Measurements from ENCODE around the gene BBS4. TPM values are rescaled to one million over a fixed set of nuclear protein-coding genes. Genes with fewer than 3 reads are reported as not detected.

The BBS4 gene
- total RNA-seq, 1 donor from 2014 or later, result 17.0 TPM

GRCh38 chr15:72785432-72785831, 99.4 kb downstream of the BBS4 start:
- no peak overlapping the region for H3K4me3 Mint-ChIP-seq (ENCODE audit: unreplicated experiment)
- H3K27me3 Mint-ChIP-seq (ENCODE audit: unreplicated experiment), result peaks cover 6% of the 10 kb centered on the region
- DNase-seq (ENCODE audit: low spot score), result no peak
- peaks cover 19% of the 10 kb centered on the region for H3K4me1 Mint-ChIP-seq (ENCODE audit: unreplicated experiment)
- no peak for TF ChIP-seq CTCF (IDR thresholded peaks at IDR 0.05; ENCODE audit: unreplicated experiment)
- H3K36me3 Mint-ChIP-seq (ENCODE audit: low read depth, unreplicated experiment), result peaks cover 10% of the 10 kb centered on the region
- H3K9me3 Mint-ChIP-seq (ENCODE audit: unreplicated experiment), result no peaks in the 10 kb centered on the region
- H3K27ac Mint-ChIP-seq (ENCODE audit: unreplicated experiment), result no peak overlapping the region

- H3K27ac Mint-ChIP-seq (ENCODE audit: unreplicated experiment), result no peak overlapping the region
- TF ChIP-seq CTCF (IDR thresholded peaks at IDR 0.05; ENCODE audit: unreplicated experiment), result no peak
- peaks cover 6% of the 10 kb centered on the region for H3K27me3 Mint-ChIP-seq (ENCODE audit: unreplicated experiment)
- peaks cover 19% of the 10 kb centered on the region for H3K4me1 Mint-ChIP-seq (ENCODE audit: unreplicated experiment)
- no peak for DNase-seq (ENCODE audit: low spot score)
- no peaks in the 10 kb centered on the region for H3K9me3 Mint-ChIP-seq (ENCODE audit: unreplicated experiment)
- H3K36me3 Mint-ChIP-seq (ENCODE audit: low read depth, unreplicated experiment), result peaks cover 10% of the 10 kb centered on the region
- H3K4me3 Mint-ChIP-seq (ENCODE audit: unreplicated experiment), result no peak overlapping the region
Observed at GRCh38 chr15:72785841-72786240, 99.8 kb downstream of the BBS4 start.

- H3K4me1 Mint-ChIP-seq (ENCODE audit: unreplicated experiment), result peaks cover 19% of the 10 kb centered on the region
- DNase-seq (ENCODE audit: low spot score), result no peak
- H3K4me3 Mint-ChIP-seq (ENCODE audit: unreplicated experiment), result no peak overlapping the region
- peaks cover 8% of the 10 kb centered on the region for H3K36me3 Mint-ChIP-seq (ENCODE audit: low read depth, unreplicated experiment)
- no peak overlapping the region for H3K27ac Mint-ChIP-seq (ENCODE audit: unreplicated experiment)
- TF ChIP-seq CTCF (IDR thresholded peaks at IDR 0.05; ENCODE audit: unreplicated experiment), result no peak
- H3K9me3 Mint-ChIP-seq (ENCODE audit: unreplicated experiment), result no peaks in the 10 kb centered on the region
- H3K27me3 Mint-ChIP-seq (ENCODE audit: unreplicated experiment), result peaks cover 5% of the 10 kb centered on the region
Observed at GRCh38 chr15:72786242-72786641, 100.2 kb downstream of the BBS4 start.

- DNase-seq (ENCODE audit: low spot score), result no peak
- no peak for TF ChIP-seq CTCF (IDR thresholded peaks at IDR 0.05; ENCODE audit: unreplicated experiment)
- H3K4me1 Mint-ChIP-seq (ENCODE audit: unreplicated experiment), result peaks cover 17% of the 10 kb centered on the region
- H3K9me3 Mint-ChIP-seq (ENCODE audit: unreplicated experiment), result no peaks in the 10 kb centered on the region
- peaks cover 6% of the 10 kb centered on the region for H3K36me3 Mint-ChIP-seq (ENCODE audit: low read depth, unreplicated experiment)
- H3K27me3 Mint-ChIP-seq (ENCODE audit: unreplicated experiment), result peaks cover 5% of the 10 kb centered on the region
- no peak overlapping the region for H3K27ac Mint-ChIP-seq (ENCODE audit: unreplicated experiment)
- H3K4me3 Mint-ChIP-seq (ENCODE audit: unreplicated experiment), result no peak overlapping the region
Observed at GRCh38 chr15:72786676-72787345, 100.8 kb downstream of the BBS4 start.

GRCh38 chr15:72787526-72787925, 101.5 kb downstream of the BBS4 start:
- no peak overlapping the region for H3K27ac Mint-ChIP-seq (ENCODE audit: unreplicated experiment)
- TF ChIP-seq CTCF (IDR thresholded peaks at IDR 0.05; ENCODE audit: unreplicated experiment), result no peak
- H3K4me1 Mint-ChIP-seq (ENCODE audit: unreplicated experiment), result peaks cover 13% of the 10 kb centered on the region
- no peaks in the 10 kb centered on the region for H3K9me3 Mint-ChIP-seq (ENCODE audit: unreplicated experiment)
- peaks cover 5% of the 10 kb centered on the region for H3K27me3 Mint-ChIP-seq (ENCODE audit: unreplicated experiment)
- H3K4me3 Mint-ChIP-seq (ENCODE audit: unreplicated experiment), result no peak overlapping the region
- DNase-seq (ENCODE audit: low spot score), result no peak
- H3K36me3 Mint-ChIP-seq (ENCODE audit: low read depth, unreplicated experiment), result peaks cover 6% of the 10 kb centered on the region

Other genes with a start within 250 kb of the BBS4 start
- 184 TPM for gene ARIH1, start 211.9 kb upstream of the BBS4 start, total RNA-seq (ENCODE audit: unreplicated experiment)
- not detected for gene GOLGA6B, start 31.5 kb upstream of the BBS4 start, total RNA-seq (ENCODE audit: unreplicated experiment)
- not detected for gene HIGD2B, start within 50 bp of the BBS4 start, total RNA-seq (ENCODE audit: unreplicated experiment)
- gene ADPGK, start 97.6 kb downstream of the BBS4 start, total RNA-seq (ENCODE audit: unreplicated experiment), result 42.0 TPM